ENCODE measurements around the gene PRKCD. TPM values are rescaled to one million over a fixed set of nuclear protein-coding genes. Genes with fewer than 3 reads are reported as not detected.

Gene PRKCD
- total RNA-seq, 2 donors from 2014 or later = 31.3 to 31.5 TPM

GRCh38 chr3:53166781-53167291 lies 5.8 kb downstream of the PRKCD start:
- peak; percentile 77 to 80 for ATAC-seq
- peak; percentile 79 for DNase-seq
- intact Hi-C loops (cut with DNase I) = no loop called here

- no peak for ATAC-seq
- no peak for DNase-seq
- intact Hi-C loops (cut with DNase I) = no loop called here
These were observed 6.6 kb downstream of the PRKCD start for GRCh38 chr3:53167418-53168174.

GRCh38 chr3:53168175-53168923 lies 7.3 kb downstream of the PRKCD start:
- intact Hi-C loops (cut with DNase I) = no loop called here
- no peak for DNase-seq
- peak in 1 of 2 donors; percentile 10 for ATAC-seq

- ATAC-seq (peak in 1 of 2 donors; percentile 23), DNase-seq (no peak)
- intact Hi-C loops (cut with DNase I) = no loop called here
These were observed 8.2 kb downstream of the PRKCD start for GRCh38 chr3:53169045-53169831.

GRCh38 chr3:53169832-53170324 lies 8.9 kb downstream of the PRKCD start:
- DNase-seq (no peak), ATAC-seq (no peak)
- intact Hi-C loops (cut with DNase I) = no loop called here

GRCh38 chr3:53170325-53171063 lies 9.5 kb downstream of the PRKCD start:
- DNase-seq (no peak), ATAC-seq (peak in 1 of 2 donors; percentile 5)
- intact Hi-C loops (cut with DNase I) = no loop called here

- intact Hi-C loops (cut with DNase I) = no loop called here
- no peak for DNase-seq
- no peak for ATAC-seq
These were observed 10.0 kb downstream of the PRKCD start for GRCh38 chr3:53171064-53171418.

- no peak for ATAC-seq
These were observed 11.0 kb downstream of the PRKCD start for GRCh38 chr3:53171827-53172505.

GRCh38 chr3:53173107-53173506 lies 12.1 kb downstream of the PRKCD start:
- no peak for DNase-seq
- intact Hi-C loops (cut with DNase I) = no loop called here
- no peak for ATAC-seq

More at GRCh38 chr3:53171827-53172505, 11.0 kb downstream of the PRKCD start:
- intact Hi-C loops (cut with DNase I) = no loop called here
- DNase-seq = no peak

- ATAC-seq (no peak), DNase-seq (no peak)
- intact Hi-C loops (cut with DNase I) = no loop called here
These were observed 13.6 kb downstream of the PRKCD start for GRCh38 chr3:53174346-53175250.

- DNase-seq = no peak
- no peak for ATAC-seq
- intact Hi-C loops (cut with DNase I) = no loop called here
These were observed 14.9 kb downstream of the PRKCD start for GRCh38 chr3:53175613-53176540.

- no peak for ATAC-seq
- intact Hi-C loops (cut with DNase I) = no loop called here
These were observed 17.2 kb downstream of the PRKCD start for GRCh38 chr3:53178246-53178645.

GRCh38 chr3:53179580-53179979 lies 18.6 kb downstream of the PRKCD start:
- intact Hi-C loops (cut with DNase I) = no loop called here
- ATAC-seq = no peak

More at GRCh38 chr3:53178246-53178645, 17.2 kb downstream of the PRKCD start:
- no peak for DNase-seq

GRCh38 chr3:53180305-53181023 lies 19.5 kb downstream of the PRKCD start:
- ATAC-seq (peak; percentile 28 to 60), DNase-seq (no peak)
- intact Hi-C loops (cut with DNase I) = no loop called here

More at GRCh38 chr3:53179580-53179979, 18.6 kb downstream of the PRKCD start:
- DNase-seq = no peak

- intact Hi-C loops (cut with DNase I) = no loop called here
- ATAC-seq = no peak
- DNase-seq = no peak
These were observed 20.0 kb downstream of the PRKCD start for GRCh38 chr3:53181024-53181371.

GRCh38 chr3:53181528-53181927 lies 20.5 kb downstream of the PRKCD start:
- DNase-seq = no peak
- intact Hi-C loops (cut with DNase I) = no loop called here

More at GRCh38 chr3:53181528-53181927, 20.5 kb downstream of the PRKCD start:
- ATAC-seq = no peak

Measured in left cardiac atrium (tissue), 4 donors.